ENCODE results near the gene DCLK2.

DCLK2 gene

DNA sequence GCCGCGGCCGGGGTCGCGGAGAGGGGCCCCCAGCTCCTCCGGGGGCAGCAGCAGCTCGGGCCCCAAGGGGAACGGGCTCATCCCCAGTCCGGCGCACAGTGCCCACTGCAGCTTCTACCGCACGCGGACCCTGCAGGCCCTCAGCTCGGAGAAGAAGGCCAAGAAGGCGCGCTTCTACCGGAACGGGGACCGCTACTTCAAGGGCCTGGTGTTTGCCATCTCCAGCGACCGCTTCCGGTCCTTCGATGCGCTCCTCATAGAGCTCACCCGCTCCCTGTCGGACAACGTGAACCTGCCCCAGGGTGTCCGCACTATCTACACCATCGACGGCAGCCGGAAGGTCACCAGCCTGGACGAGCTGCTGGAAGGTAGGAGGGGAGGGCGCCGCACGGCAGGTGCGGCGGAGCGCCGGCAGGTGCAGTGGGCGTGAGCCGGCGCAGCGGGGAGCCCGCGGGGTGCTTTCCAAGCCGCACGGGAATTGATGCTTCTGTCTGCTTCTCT lies 886 bp downstream of the DCLK2 start:
- ChIA-PET CTCF (interaction anchor here (0.8 to 1.3 kb wide), 3 partner anchors 69 to 130 kb away, joined by 3 read pairs; no protein-coding TSS in a partner anchor), POLR2A (no interaction called here)
- Histone ChIP-seq H3K4me3 (ENCODE audit: low read depth, low read length) (peak overlapping the region; percentile 61), H3K9me3 (ENCODE audit: control insufficient read depth, insufficient read depth, low read depth, low read length) (no peaks in the 10 kb centered on the region), H3K27ac (ENCODE audit: extremely low read depth, low read depth, low read length) (peak overlapping the region; percentile 82; the same call in 1 of the 2 replicates), H3K4me1 (ENCODE audit: control insufficient read depth, insufficient read depth, low read length) (peaks cover 15% of the 10 kb centered on the region), H3K36me3 (ENCODE audit: control insufficient read depth in 2 of 2, insufficient read depth in 1 of 2, low read length in 2 of 2) (no peaks in the 10 kb centered on the region)
- TF ChIP-seq SCRT2 (tag by site-specific recombination; IDR thresholded peaks at IDR 0.05) (no peak), ZNF404 (tag by site-specific recombination; IDR thresholded peaks at IDR 0.05) (no peak), ZNF335 (tag by site-specific recombination; conservative IDR thresholded peaks at IDR 0.05) (peak; percentile 82), ZNF510 (tag by site-specific recombination; IDR thresholded peaks at IDR 0.05; ENCODE audit: insufficient replicate concordance) (no peak), GFI1B (tag by site-specific recombination; IDR thresholded peaks at IDR 0.05) (no peak), ZNF426 (tag by site-specific recombination; IDR thresholded peaks at IDR 0.05) (no peak), ZFP41 (tag by site-specific recombination; IDR thresholded peaks at IDR 0.05; ENCODE audit: borderline replicate concordance) (no peak), ZNF23 (tag by site-specific recombination; IDR thresholded peaks at IDR 0.05; ENCODE audit: borderline replicate concordance) (no peak), HOXA7 (CRISPR knock-in tag; IDR thresholded peaks at IDR 0.05; ENCODE audit: borderline replicate concordance) (no peak), ZNF561 (tag by site-specific recombination; IDR thresholded peaks at IDR 0.05; ENCODE audit: borderline replicate concordance) (peak; percentile 36; the same call in 1 of the 2 replicates), ZNF140 (tag by site-specific recombination; IDR thresholded peaks at IDR 0.05) (no peak), ZNF529 (tag by site-specific recombination; IDR thresholded peaks at IDR 0.05; ENCODE audit: insufficient replicate concordance) (no peak), ZNF664 (tag by site-specific recombination; IDR thresholded peaks at IDR 0.05) (no peak)
- TF ChIP-seq, protein P1, sequence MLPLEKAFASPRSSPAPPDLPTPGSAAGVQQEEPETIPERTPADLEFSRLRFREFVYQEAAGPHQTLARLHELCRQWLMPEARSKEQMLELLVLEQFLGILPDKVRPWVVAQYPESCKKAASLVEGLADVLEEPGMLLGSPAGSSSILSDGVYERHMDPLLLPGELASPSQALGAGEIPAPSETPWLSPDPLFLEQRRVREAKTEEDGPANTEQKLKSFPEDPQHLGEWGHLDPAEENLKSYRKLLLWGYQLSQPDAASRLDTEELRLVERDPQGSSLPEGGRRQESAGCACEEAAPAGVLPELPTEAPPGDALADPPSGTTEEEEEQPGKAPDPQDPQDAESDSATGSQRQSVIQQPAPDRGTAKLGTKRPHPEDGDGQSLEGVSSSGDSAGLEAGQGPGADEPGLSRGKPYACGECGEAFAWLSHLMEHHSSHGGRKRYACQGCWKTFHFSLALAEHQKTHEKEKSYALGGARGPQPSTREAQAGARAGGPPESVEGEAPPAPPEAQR (tag by site-specific recombination; IDR thresholded peaks at IDR 0.05) = no peak
- TF ChIP-seq, protein P2, sequence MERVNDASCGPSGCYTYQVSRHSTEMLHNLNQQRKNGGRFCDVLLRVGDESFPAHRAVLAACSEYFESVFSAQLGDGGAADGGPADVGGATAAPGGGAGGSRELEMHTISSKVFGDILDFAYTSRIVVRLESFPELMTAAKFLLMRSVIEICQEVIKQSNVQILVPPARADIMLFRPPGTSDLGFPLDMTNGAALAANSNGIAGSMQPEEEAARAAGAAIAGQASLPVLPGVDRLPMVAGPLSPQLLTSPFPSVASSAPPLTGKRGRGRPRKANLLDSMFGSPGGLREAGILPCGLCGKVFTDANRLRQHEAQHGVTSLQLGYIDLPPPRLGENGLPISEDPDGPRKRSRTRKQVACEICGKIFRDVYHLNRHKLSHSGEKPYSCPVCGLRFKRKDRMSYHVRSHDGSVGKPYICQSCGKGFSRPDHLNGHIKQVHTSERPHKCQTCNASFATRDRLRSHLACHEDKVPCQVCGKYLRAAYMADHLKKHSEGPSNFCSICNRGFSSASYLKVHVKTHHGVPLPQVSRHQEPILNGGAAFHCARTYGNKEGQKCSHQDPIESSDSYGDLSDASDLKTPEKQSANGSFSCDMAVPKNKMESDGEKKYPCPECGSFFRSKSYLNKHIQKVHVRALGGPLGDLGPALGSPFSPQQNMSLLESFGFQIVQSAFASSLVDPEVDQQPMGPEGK (tag by site-specific recombination; IDR thresholded peaks at IDR 0.05) = 0 out of 2 replicates have a peak, but pooled peaks have one; percentile 5
- TF ChIP-seq, protein P3, sequence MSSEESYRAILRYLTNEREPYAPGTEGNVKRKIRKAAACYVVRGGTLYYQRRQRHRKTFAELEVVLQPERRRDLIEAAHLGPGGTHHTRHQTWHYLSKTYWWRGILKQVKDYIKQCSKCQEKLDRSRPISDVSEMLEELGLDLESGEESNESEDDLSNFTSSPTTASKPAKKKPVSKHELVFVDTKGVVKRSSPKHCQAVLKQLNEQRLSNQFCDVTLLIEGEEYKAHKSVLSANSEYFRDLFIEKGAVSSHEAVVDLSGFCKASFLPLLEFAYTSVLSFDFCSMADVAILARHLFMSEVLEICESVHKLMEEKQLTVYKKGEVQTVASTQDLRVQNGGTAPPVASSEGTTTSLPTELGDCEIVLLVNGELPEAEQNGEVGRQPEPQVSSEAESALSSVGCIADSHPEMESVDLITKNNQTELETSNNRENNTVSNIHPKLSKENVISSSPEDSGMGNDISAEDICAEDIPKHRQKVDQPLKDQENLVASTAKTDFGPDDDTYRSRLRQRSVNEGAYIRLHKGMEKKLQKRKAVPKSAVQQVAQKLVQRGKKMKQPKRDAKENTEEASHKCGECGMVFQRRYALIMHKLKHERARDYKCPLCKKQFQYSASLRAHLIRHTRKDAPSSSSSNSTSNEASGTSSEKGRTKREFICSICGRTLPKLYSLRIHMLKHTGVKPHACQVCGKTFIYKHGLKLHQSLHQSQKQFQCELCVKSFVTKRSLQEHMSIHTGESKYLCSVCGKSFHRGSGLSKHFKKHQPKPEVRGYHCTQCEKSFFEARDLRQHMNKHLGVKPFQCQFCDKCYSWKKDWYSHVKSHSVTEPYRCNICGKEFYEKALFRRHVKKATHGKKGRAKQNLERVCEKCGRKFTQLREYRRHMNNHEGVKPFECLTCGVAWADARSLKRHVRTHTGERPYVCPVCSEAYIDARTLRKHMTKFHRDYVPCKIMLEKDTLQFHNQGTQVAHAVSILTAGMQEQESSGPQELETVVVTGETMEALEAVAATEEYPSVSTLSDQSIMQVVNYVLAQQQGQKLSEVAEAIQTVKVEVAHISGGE (tag by site-specific recombination; conservative IDR thresholded peaks at IDR 0.05; ENCODE audit: low read depth) = peak; percentile 90
- TF ChIP-seq, protein P4, sequence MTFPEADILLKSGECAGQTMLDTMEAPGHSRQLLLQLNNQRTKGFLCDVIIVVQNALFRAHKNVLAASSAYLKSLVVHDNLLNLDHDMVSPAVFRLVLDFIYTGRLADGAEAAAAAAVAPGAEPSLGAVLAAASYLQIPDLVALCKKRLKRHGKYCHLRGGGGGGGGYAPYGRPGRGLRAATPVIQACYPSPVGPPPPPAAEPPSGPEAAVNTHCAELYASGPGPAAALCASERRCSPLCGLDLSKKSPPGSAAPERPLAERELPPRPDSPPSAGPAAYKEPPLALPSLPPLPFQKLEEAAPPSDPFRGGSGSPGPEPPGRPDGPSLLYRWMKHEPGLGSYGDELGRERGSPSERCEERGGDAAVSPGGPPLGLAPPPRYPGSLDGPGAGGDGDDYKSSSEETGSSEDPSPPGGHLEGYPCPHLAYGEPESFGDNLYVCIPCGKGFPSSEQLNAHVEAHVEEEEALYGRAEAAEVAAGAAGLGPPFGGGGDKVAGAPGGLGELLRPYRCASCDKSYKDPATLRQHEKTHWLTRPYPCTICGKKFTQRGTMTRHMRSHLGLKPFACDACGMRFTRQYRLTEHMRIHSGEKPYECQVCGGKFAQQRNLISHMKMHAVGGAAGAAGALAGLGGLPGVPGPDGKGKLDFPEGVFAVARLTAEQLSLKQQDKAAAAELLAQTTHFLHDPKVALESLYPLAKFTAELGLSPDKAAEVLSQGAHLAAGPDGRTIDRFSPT (tag by site-specific recombination; IDR thresholded peaks at IDR 0.05) = no peak
- TF ChIP-seq, protein P5, sequence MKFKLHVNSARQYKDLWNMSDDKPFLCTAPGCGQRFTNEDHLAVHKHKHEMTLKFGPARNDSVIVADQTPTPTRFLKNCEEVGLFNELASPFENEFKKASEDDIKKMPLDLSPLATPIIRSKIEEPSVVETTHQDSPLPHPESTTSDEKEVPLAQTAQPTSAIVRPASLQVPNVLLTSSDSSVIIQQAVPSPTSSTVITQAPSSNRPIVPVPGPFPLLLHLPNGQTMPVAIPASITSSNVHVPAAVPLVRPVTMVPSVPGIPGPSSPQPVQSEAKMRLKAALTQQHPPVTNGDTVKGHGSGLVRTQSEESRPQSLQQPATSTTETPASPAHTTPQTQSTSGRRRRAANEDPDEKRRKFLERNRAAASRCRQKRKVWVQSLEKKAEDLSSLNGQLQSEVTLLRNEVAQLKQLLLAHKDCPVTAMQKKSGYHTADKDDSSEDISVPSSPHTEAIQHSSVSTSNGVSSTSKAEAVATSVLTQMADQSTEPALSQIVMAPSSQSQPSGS (tag by site-specific recombination; IDR thresholded peaks at IDR 0.05; ENCODE audit: low read depth) = no peak
- TF ChIP-seq, protein P6, sequence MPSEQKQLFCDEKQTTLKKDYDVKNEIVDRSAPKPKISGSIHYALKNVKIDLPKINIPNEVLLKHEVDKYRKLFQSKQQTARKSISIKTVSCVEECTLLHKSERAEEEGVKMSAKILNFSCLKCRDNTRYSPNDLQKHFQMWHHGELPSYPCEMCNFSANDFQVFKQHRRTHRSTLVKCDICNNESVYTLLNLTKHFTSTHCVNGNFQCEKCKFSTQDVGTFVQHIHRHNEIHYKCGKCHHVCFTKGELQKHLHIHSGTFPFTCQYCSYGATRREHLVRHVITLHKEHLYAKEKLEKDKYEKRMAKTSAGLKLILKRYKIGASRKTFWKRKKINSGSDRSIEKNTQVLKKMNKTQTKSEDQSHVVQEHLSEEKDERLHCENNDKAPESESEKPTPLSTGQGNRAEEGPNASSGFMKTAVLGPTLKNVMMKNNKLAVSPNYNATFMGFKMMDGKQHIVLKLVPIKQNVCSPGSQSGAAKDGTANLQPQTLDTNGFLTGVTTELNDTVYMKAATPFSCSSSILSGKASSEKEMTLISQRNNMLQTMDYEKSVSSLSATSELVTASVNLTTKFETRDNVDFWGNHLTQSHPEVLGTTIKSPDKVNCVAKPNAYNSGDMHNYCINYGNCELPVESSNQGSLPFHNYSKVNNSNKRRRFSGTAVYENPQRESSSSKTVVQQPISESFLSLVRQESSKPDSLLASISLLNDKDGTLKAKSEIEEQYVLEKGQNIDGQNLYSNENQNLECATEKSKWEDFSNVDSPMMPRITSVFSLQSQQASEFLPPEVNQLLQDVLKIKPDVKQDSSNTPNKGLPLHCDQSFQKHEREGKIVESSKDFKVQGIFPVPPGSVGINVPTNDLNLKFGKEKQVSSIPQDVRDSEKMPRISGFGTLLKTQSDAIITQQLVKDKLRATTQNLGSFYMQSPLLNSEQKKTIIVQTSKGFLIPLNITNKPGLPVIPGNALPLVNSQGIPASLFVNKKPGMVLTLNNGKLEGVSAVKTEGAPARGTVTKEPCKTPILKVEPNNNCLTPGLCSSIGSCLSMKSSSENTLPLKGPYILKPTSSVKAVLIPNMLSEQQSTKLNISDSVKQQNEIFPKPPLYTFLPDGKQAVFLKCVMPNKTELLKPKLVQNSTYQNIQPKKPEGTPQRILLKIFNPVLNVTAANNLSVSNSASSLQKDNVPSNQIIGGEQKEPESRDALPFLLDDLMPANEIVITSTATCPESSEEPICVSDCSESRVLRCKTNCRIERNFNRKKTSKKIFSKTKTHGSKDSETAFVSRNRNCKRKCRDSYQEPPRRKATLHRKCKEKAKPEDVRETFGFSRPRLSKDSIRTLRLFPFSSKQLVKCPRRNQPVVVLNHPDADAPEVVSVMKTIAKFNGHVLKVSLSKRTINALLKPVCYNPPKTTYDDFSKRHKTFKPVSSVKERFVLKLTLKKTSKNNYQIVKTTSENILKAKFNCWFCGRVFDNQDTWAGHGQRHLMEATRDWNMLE (tag by site-specific recombination; conservative IDR thresholded peaks at IDR 0.05; ENCODE audit: low read depth) = no peak
- TF ChIP-seq, protein P7, sequence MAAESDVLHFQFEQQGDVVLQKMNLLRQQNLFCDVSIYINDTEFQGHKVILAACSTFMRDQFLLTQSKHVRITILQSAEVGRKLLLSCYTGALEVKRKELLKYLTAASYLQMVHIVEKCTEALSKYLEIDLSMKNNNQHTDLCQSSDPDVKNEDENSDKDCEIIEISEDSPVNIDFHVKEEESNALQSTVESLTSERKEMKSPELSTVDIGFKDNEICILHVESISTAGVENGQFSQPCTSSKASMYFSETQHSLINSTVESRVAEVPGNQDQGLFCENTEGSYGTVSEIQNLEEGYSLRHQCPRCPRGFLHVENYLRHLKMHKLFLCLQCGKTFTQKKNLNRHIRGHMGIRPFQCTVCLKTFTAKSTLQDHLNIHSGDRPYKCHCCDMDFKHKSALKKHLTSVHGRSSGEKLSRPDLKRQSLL (tag by site-specific recombination; IDR thresholded peaks at IDR 0.05) = no peak
